ENCODE data around the gene MPHOSPH6.
"Not testable (repeated sequence)": the region's sequence is repeated elsewhere in the genome, so short reads cannot be mapped to it uniquely, and the experiment has no call there.

The MPHOSPH6 gene

GRCh38 chr16:82169861-82170845 is at the start of gene MPHOSPH6:
MPHOSPH6 (minus strand) TSS chr16:82170224; CDS start chr16:82170175, 49 bp downstream.
- peak; percentile 94 for DNase-seq

GRCh38 chr16:82219298-82219697 is 49.3 kb upstream of the MPHOSPH6 start:
- no peak for DNase-seq

- not testable (repeated sequence) for DNase-seq
Observed at GRCh38 chr16:82209314-82209713, 39.3 kb upstream of the MPHOSPH6 start.

GRCh38 chr16:82203198-82203597 is 33.2 kb upstream of the MPHOSPH6 start:
- no peak for DNase-seq

- no peak for DNase-seq
Observed at GRCh38 chr16:82201926-82202325, 31.9 kb upstream of the MPHOSPH6 start.

GRCh38 chr16:82201351-82201750 is 31.3 kb upstream of the MPHOSPH6 start:
- no peak for DNase-seq

- DNase-seq: no peak
Observed at GRCh38 chr16:82199209-82199608, 29.2 kb upstream of the MPHOSPH6 start.

GRCh38 chr16:82197540-82198240 is 27.7 kb upstream of the MPHOSPH6 start:
- DNase-seq: no peak

- DNase-seq: no peak
Observed at GRCh38 chr16:82195917-82196494, 26.0 kb upstream of the MPHOSPH6 start.

- no peak for DNase-seq
Observed at GRCh38 chr16:82194086-82194485, 24.1 kb upstream of the MPHOSPH6 start.

- peak; percentile 54 for DNase-seq
Observed at GRCh38 chr16:82192665-82193064, 22.6 kb upstream of the MPHOSPH6 start.

- DNase-seq: no peak
Observed at GRCh38 chr16:82190386-82190785, 20.4 kb upstream of the MPHOSPH6 start.

GRCh38 chr16:82187829-82188228 is 17.8 kb upstream of the MPHOSPH6 start:
- DNase-seq: no peak

GRCh38 chr16:82185012-82185411 is 15.0 kb upstream of the MPHOSPH6 start:
- DNase-seq: no peak

GRCh38 chr16:82184213-82184612 is 14.2 kb upstream of the MPHOSPH6 start:
- no peak for DNase-seq

GRCh38 chr16:82183004-82183397 is 13.0 kb upstream of the MPHOSPH6 start:
- DNase-seq: peak; percentile 14

- DNase-seq: no peak
Observed at GRCh38 chr16:82182266-82183003, 12.4 kb upstream of the MPHOSPH6 start.

- DNase-seq: no peak
Observed at GRCh38 chr16:82181461-82182185, 11.6 kb upstream of the MPHOSPH6 start.

GRCh38 chr16:82178352-82178751 is 8.3 kb upstream of the MPHOSPH6 start:
- no peak for DNase-seq

GRCh38 chr16:82177555-82177954 is 7.5 kb upstream of the MPHOSPH6 start:
- no peak for DNase-seq

- DNase-seq: no peak
Observed at GRCh38 chr16:82176204-82176603, 6.2 kb upstream of the MPHOSPH6 start.

GRCh38 chr16:82175627-82176026 is 5.6 kb upstream of the MPHOSPH6 start:
- no peak for DNase-seq

Data from hematopoietic multipotent progenitor cell treated with erythropoietin and hydrocortisone succinate and interleukin-3 and kit ligand, for 6 days (in vitro differentiated cells).